Measurements from ENCODE around the gene TCP11L1.
"Not testable (repeated sequence)": the region's sequence is repeated elsewhere in the genome, so short reads cannot be mapped to it uniquely, and the experiment has no call there.

Gene TCP11L1

DNA sequence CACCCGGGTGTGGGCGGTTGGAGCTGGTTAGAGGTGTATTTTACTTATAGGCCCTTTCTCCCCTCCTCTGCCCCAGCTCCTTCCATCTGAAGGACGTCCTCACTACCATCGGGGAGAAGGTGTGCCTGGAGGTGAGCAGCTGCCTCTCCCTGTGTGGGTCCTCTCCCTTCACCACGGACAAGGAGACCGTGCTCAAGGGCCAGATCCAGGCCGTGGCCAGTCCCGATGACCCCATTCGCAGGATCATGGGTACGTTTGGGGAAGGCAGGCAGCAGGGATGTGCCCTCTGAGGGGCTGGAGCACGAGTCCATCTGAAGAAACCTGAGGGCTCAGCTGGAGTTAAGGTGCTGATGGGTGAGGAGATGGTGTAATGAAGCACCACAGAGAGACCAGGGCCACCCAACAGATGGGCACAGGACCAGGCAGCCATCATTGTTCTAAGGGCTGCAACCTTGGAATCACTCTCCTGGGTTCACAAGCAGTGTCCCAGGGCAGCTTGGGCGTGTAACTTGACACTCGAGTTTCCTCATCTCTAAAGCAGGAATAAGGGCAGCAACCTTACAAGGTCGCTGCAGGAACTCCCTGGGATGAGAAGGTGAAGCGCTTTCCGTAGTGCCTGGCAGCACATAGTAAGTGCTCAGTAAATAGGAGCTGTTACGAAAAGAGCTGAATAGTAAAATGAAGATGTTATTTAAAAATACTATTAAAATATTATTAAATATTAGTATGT is 29.4 kb downstream of the TCP11L1 start:
- no peak for DNase-seq

DNA sequence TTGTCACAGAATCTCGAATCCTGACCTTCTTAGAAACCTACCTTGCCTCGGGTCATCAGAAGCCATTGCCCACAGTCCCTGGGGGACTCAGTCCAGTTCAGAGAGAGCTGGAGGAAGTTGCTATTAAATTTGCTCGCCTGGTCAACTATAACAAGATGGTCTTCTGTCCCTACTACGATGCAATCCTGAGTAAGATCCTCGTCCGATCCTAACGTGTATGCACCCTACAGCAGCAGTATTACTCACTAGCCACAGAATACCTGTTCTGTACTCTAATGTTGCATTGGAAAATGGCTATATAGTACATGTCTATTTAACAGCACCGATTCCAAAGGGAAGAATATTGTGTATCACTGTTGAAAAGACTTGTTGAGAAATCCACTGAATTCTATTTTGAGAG is 33.1 kb downstream of the TCP11L1 start:
- DNase-seq = no peak

GRCh38 chr11:33083918-33084317 is 44.5 kb downstream of the TCP11L1 start:
- no peak for DNase-seq

DNA sequence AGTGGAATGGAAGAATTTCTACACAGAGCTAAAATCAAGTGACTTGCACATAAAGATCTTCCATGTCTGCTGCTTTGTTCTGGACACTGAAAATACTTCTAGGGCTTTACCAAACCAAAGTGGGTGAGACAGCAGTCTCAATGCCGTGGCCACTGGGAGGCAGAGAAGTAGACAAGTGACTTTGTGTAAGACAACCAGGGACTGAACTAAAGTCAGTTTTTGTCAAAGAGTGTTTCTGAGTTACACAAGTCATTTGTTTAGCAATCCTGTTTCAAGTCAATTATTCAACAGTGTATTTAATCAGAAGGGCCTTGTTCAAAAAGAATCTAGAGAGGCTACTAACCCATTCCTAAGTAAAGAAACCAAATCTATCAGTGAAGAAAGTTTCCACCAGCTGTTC is 46.6 kb downstream of the TCP11L1 start:
- DNase-seq = no peak

- no peak for DNase-seq
Observed at GRCh38 chr11:33089776-33090175, 50.4 kb downstream of the TCP11L1 start.

DNA sequence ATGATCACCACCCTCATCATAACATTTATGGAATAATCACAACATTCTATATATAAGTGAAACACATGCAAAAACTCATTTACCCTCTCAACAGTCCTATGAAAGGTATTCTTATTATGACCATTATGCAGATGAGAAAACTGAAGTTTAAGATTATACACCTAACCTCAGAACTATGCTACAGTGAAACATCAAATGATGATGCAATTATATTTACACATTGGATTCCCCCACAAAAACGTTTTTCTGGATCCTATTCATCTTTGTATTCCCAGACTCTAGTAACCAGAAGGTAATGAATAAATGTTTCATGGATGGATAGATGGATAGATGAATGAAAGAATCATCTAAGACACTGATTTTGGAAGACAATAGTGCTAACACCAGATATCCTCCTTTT is 54.8 kb downstream of the TCP11L1 start:
- no peak for DNase-seq

DNA sequence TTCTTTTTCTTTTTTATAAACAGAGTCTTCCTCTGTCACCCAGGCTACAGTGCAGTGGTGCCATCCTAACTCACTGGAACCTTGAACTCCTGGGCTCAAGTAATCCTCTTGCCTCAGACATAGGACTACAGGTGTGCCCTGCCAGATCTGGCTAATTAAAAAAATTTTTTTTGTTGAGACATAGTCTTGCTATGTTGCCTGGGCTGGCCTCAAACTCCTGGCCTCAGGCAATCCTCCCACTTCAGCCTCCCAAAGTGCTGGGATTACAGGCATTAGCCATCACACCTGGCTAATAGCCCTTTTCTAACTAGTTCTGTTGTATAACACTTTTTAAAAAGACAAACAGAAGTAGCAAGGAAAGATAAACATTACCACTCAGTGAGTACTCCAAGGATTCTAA is 64.5 kb downstream of the TCP11L1 start:
- no peak for DNase-seq

DNA sequence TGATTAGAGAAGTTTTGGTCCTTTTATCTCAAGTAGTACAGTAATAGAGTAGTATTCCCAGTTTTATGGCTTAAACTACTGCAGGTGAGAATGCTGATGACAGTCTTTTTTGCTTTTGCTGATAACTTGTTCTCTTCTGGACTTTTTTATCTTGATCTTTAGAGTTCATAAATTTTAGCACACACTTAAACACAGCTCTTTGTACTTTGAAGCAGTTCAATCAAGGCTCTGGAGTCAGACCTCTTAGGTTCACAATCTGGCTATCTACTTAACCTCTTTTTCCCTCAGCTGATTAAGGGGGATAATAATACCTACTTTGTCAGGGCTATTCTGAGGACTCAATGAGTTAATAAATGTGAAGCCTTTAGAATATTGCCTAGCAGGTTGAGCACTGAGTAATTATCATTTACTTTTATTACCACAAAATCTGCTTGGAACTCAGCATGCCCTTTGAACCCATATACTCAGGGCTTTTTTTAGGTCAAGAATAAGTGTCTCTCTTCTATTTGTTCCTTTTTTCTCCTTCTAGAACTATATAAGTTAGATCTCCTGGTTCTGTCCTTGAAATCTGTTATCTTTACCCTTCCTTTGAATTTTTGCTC is 70.0 kb downstream of the TCP11L1 start:
- DNase-seq = no peak

DNA sequence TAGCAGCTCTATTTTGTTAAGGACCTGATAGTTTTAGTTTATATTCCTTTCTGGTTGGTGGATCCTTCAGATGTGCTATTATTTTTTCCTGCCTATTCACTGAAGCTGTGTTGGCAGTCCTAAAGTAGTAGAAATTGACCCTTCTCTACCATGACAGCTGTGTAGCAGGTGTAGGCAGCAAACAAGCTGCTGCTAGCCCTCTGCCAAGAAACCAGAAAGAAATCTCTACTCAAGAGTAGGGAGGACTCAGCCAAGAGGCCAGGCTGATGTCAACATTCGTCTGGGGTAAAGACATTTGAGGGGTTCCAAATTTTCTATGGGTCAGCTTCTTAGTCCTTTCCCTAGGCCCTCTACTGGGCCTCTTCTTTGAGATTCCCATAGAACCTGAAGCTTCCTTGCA is 70.7 kb downstream of the TCP11L1 start:
- DNase-seq = no peak

DNA sequence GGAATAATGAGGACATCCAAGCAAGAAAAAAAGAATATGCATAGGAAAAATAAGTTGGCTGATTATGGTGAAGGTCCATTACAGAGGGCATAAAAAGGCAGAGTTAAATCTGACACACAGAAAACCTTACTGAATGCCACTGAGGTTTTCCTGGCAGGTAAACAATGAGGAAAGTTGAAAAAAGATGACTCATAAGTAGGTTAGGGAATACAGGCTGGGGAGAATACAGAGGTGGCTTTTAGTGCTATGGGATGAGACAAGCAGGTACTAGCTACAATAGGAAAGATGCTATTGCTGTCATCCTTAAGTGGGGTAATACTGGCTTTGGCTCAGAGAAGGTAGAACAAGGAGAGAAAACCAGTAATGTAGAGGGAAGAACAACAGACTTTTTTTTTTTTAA is 77.2 kb downstream of the TCP11L1 start:
- DNase-seq = no peak

DNA sequence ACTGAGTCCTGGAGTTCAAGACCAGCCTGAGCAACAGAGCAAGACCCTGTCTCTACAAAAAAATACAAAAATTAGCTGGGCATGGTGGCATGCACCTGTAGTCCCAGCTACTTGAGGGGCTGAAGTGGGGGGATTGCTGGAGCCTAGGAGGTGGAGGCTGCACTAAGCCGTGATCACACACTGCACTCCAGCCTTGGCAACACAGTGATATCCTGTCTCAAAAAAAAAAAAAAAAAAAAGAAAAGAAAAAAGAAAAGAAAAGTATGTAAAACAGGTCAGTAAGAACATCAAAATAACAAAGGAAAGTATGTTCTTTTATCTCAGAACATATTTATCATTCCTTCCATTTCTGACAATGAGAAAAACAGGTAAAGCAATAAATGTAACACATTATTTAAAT is 83.3 kb downstream of the TCP11L1 start:
- not testable (repeated sequence) for DNase-seq

Measured in MV-4-11 (cell line).